Colonic mucosa (tissue), 4 donors: Measurements from ENCODE around the gene CBX4. TPM values are rescaled to one million over a fixed set of nuclear protein-coding genes. Genes with fewer than 3 reads are reported as not detected.

Experiments used
- DNase-seq: peaks from one replicate; pipeline ENCODE4 v3.0.0-alpha.2; 2020
- H3K27ac ChIP-seq: fragments of 200-600 bp; one replicate; pipeline ENCODE4 v1.8.0; 2021
- H3K27me3 ChIP-seq: fragments of 200-600 bp; one replicate; pipeline ENCODE4 v1.8.0; 2021
- H3K36me3 ChIP-seq: fragments of 200-600 bp; one replicate; pipeline ENCODE4 v1.8.0; 2021
- H3K4me1 ChIP-seq: fragments of 200-600 bp; one replicate; pipeline ENCODE4 v1.8.0; 2021; ENCODE audit warnings: mild to moderate bottlenecking
- H3K4me3 ChIP-seq: fragments of 200-600 bp; one replicate; pipeline ENCODE4 v1.8.0; 2021
- H3K9ac ChIP-seq, 2 donors: one replicate each; pipeline ENCODE4 v1.7.0; 2013; ENCODE audit warnings: control low read depth in 2 of 2, low read depth in 2 of 2, low read length in 2 of 2
- H3K9me3 ChIP-seq: fragments of 200-600 bp; one replicate; pipeline ENCODE4 v1.8.0; 2021
- CTCF ChIP-seq: fragments of 200-600 bp; IDR thresholded peaks from one replicate; pipeline ENCODE4 v1.8.0; 2022; ENCODE audit warnings: antibody characterized with exemption, mild to moderate bottlenecking
- intact Hi-C: fragments of 100-400 bp; cut with DNase I; formaldehyde crosslinking; loops from one replicate; pipeline ENCODE4 v1.14.1; 2022
- total RNA-seq, 2 donors: library from RNA; stranded (reverse); fragmentation: NEBNext Ultra II Directional in 1 of 2; extraction: Animal tissue kit (Norgen Biotek cat#: 25700) in 1 of 2; gene quantifications; one replicate each; pipeline ENCODE4 v1.2.1, GENCODE V29; 2021
- donor health status: healthy.
- donor health status: DM: no; HTN: no; CAD: no.
- donor health status: DM: no; HTN: no; CAD: no.

CBX4 gene
- total RNA-seq, 2 donors from 2014 or later = 10.6 to 18.1 TPM

DNA sequence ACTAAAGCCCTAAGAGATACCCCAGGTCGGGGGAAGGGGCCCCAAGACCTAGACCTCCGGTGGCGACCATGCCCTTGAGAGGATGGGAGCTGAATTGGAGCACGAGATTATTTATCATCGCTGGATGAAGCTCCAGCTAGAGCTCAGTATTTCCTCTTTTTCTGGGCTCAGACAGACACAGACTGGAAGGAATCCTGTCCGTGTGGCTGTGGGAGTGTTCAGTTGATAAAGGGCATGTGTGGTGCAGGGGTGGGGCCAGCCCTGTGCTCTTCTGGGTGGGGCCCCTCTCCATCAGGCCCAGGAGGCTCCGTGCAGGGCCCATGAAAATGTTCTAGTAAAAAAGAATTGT is 6.3 kb upstream of the CBX4 start:
- Histone ChIP-seq H3K4me1 (peaks cover 31% of the 10 kb centered on the region), H3K27me3 (peaks cover 35% of the 10 kb centered on the region), H3K36me3 (no peaks in the 10 kb centered on the region), H3K27ac (peak overlapping the region; percentile 45), H3K9ac (peak overlapping the region in 1 of 2 donors; percentile 66), H3K9me3 (no peaks in the 10 kb centered on the region), H3K4me3 (no peak overlapping the region)
- peak; percentile 75 for DNase-seq
- intact Hi-C loops = loop anchor here (5.0 kb wide), 1 partner anchor 142 kb away; no protein-coding TSS in a partner anchor
- no peak for TF ChIP-seq CTCF

GRCh38 chr17:79844869-79845600 is 5.8 kb upstream of the CBX4 start:
- Histone ChIP-seq H3K9ac (peak overlapping the region in 1 of 2 donors; percentile 66), H3K36me3 (no peaks in the 10 kb centered on the region), H3K9me3 (no peaks in the 10 kb centered on the region), H3K4me1 (peaks cover 36% of the 10 kb centered on the region), H3K4me3 (peak overlapping the region; percentile 50), H3K27ac (peak overlapping the region; percentile 45), H3K27me3 (peaks cover 40% of the 10 kb centered on the region)
- TF ChIP-seq CTCF = peak; percentile 73
- peak; percentile 67 for DNase-seq
- intact Hi-C loops = loop anchor here (5.0 kb wide), 3 partner anchors 38 to 142 kb away; no protein-coding TSS in a partner anchor

GRCh38 chr17:79843816-79844800 is 4.9 kb upstream of the CBX4 start:
- no peak for TF ChIP-seq CTCF
- Histone ChIP-seq H3K4me3 (peak overlapping the region; percentile 50), H3K9ac (peak overlapping the region; percentile 66 to 78), H3K36me3 (no peaks in the 10 kb centered on the region), H3K27me3 (peaks cover 43% of the 10 kb centered on the region), H3K27ac (no peak overlapping the region), H3K4me1 (peaks cover 40% of the 10 kb centered on the region), H3K9me3 (no peaks in the 10 kb centered on the region)
- intact Hi-C loops = loop anchor here (5.0 kb wide), 2 partner anchors 37 to 73 kb away; no protein-coding TSS in a partner anchor
- peak; percentile 53 for DNase-seq

DNA sequence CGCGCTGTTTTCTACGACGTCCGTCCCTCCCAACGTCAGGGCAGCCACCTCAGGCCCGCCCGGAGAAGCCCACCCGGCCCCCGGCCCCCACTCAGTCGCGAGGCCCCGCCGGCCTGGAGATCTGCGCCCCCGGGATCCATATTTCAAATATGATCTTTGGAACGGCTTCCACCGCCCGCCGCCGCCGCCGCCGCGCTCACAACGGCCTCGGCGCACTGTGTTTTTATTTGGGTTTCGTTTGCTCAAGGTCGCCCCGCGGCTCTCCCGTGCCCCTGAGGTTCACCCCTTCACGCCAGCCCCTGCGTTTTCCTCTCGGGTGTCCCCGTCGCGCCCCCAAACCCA is 4.2 kb upstream of the CBX4 start:
- no peaks in the 10 kb centered on the region for H3K36me3 ChIP-seq
- DNase-seq = peak; percentile 44
- H3K4me1 ChIP-seq = peaks cover 40% of the 10 kb centered on the region
- TF ChIP-seq CTCF = no peak
- H3K27me3 ChIP-seq = peaks cover 43% of the 10 kb centered on the region
- H3K27ac ChIP-seq = no peak overlapping the region
- H3K4me3 ChIP-seq = peak overlapping the region; percentile 50
- intact Hi-C loops = loop anchor here (5.0 kb wide), 2 partner anchors 36 to 74 kb away; no protein-coding TSS in a partner anchor
- no peaks in the 10 kb centered on the region for H3K9me3 ChIP-seq
- peak overlapping the region; percentile 50 to 66 for H3K9ac ChIP-seq

- Histone ChIP-seq H3K27ac (no peak overlapping the region), H3K9me3 (no peaks in the 10 kb centered on the region), H3K4me3 (peak overlapping the region; percentile 50), H3K4me1 (peaks cover 40% of the 10 kb centered on the region), H3K36me3 (no peaks in the 10 kb centered on the region), H3K9ac (peak overlapping the region; percentile 50 to 66), H3K27me3 (peaks cover 43% of the 10 kb centered on the region)
- peak; percentile 29 for DNase-seq
- intact Hi-C loops = loop anchor here (5.0 kb wide), 2 partner anchors 36 to 74 kb away; no protein-coding TSS in a partner anchor
- TF ChIP-seq CTCF = no peak
These were observed 3.6 kb upstream of the CBX4 start for GRCh38 chr17:79842656-79843473.
